NCI-H2227 (cell line): ENCODE measurements around the gene SMYD2.

Experiments
- DNase-seq: peaks from one replicate; lab custom pipeline; 2025; ENCODE audit not compliant: unreplicated experiment; lab: John Stamatoyannopoulos, UW

Gene SMYD2, protein sequence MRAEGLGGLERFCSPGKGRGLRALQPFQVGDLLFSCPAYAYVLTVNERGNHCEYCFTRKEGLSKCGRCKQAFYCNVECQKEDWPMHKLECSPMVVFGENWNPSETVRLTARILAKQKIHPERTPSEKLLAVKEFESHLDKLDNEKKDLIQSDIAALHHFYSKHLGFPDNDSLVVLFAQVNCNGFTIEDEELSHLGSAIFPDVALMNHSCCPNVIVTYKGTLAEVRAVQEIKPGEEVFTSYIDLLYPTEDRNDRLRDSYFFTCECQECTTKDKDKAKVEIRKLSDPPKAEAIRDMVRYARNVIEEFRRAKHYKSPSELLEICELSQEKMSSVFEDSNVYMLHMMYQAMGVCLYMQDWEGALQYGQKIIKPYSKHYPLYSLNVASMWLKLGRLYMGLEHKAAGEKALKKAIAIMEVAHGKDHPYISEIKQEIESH

DNA sequence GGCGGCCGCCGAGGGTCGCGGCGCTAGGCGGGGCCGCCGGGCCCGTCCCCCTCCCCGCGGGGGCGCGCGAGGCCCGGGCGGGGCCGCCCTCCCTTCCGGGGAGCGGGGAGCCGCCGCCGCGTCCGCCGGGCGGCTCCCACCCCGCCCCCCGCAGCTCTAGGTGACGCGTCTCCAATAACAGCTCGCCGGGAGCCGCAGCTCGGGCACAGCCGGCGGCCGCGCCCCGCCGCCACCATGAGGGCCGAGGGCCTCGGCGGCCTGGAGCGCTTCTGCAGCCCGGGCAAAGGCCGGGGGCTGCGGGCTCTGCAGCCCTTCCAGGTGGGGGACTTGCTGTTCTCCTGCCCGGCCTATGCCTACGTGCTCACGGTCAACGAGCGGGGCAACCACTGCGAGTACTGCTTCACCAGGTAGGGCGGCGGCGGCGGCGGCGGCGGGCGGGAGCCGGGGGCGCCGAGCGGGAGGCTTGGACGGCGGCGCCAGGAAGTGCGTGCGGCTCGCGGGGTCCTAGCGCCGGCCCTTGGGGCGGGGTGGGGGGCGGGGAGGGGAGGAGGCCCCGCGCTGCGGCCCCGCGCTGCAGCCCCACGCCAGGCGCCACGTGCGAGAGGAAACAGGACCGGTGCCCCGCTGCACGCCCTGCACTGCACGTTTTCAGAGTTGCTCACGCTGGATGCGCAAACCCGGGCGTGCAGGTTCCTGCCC lies at the start of gene SMYD2:
Gene SMYD2 (plus strand): TSS at position 139 of the 699 bp plus-strand sequence. CDS start 96 bp downstream, at position 235.
- peak; percentile 85 for DNase-seq

DNA sequence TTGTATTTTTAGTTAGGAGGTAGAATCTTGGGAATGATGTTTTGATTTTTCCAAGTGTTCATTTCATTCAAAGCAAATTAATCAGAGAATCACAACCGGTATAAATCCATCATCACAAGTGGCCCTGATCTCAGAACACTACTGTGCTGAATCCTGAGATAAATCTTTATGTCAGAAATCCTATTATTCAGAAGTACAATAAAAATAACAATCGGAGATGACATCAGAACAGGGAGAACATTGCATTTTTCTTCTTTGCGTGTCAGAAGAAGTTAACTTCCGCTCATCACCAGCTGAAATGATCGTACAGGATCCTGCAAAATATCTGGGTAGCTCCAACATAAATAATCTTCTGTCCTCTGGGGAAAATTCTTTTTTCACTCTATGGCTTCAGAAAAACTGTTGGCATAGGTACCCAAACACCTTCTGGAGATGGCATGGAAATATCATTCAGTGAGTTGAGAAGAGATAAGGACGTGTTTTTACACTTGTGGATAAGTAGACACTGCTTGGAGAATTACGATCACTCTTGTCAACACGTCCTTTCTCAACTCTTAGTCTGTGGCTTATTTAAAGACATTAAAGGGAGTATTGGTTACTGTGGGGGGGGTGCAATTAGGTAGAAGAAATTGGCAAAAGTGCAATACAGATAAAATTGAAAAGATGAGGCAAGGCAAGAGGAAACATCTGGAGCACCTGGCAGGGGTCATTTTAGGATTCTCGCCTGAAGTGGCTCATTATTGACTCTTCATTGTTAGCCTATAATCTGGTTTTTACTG lies 46.9 kb upstream of the SMYD2 start:
- DNase-seq, result no peak

DNA sequence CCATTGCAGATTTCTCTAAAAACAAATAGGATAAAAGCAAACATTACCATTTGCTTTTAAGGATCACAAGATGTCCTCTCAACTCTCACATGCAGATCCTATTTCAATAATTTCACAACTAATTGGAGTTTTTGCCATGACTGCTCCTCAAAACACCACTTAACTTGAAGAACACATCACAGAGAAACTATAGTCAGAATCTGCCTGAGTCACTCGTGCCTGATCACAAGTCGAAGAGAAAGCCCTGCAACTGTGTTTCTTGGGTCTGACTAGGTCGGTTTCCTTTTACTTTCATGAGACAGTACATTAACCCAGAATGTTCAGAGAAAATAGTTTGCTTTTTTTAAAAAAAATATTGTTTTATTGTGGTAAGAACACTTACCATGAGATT lies 46.3 kb upstream of the SMYD2 start:
- peak; percentile 59 for DNase-seq

DNA sequence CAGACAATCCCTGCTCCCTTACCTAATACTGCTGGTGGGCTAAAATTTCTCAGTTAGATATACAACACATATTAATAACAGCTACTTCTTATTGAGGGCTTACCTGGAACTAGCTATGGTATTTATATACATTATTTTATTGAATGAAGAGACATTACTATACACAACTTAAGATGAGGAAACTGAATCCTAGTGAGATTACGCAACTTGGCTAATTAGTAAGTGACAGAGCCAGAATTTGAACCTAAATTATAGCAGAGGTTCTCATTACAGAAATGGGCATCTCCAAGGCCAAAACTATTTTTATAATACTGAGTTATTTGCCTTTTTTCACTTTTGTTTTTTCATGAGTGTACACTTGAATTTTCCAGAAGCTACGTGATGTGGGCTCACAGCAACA lies 44.5 kb upstream of the SMYD2 start:
- no peak for DNase-seq

DNA sequence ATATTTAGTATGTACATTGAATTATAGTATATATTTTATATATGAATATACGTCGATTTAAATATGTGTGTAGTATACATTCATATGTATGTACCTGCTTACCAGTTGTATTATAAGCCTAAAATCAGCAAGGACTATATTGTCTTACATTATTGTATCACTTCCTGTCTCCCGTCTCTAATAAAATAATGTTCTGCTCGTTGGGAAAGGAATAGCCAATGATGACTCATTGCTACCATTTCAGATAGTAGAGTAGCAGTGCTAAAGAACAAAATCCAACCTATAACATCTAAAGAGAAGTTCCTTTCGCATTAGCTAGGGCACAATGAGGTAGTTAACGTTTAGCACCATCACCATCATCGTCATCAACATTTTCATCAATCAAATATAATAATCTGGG lies 39.9 kb upstream of the SMYD2 start:
- DNase-seq, result no peak

DNA sequence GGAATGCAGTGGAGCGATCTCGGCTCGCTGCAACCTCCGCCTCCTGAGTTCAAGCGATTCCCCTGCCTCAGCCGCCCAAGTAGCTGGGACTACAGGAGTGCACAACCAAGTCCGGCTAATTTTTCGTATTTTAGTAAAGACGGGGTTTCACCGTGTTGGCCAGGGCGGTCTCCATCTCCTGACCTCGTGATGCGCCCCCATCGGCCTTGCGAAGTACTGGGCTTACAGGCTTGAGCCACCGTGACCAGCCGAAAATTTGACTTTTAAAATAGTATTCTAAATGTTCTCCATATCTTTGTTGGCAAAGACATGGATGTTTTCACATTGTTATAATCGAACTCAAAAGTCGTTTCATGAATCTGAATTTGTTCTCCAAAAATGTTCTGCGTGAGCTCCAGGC lies 36.7 kb upstream of the SMYD2 start:
- DNase-seq, result no peak

DNA sequence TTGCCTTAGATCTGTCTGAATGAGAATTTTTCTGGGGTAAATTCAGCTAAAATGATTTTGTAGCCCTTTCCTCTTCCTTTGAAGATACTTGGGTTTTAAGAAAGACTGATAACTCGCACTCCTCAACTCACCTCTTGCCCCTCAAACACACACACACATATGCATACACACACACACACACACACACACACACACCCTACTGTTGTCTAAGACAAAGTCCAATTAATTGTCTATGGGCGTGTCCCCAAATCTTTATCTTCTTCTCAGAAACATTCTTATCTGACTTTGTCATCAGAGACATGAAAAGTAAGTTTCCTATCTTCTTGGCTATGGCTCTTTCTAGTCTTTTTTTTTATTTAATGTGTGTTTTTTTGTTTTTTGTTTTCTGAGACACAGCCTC lies 36.1 kb upstream of the SMYD2 start:
- no peak for DNase-seq

DNA sequence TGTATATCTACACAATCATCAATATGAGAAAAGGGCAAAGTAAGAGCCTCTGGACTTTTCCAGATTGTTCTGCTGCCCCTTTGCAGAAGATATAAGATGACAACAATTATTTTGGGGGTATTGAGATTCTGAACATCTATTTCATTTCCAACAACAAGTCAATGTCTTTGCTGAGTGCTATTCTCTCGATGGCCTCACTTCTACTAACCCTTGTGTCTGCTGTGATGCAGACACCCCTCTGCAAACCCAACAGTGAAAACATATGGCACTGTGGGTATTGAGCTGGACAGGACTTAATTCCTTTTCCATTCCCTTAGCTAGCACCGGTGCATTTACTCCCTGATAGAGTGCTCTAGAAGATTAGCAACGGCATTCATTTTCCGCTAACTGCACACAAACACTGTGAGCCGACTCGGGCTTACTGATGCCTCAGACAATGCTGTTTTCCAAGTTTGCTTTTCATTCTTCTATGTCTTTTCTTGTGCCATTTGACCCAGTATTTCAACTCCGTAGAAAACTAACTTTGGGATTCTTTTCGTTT lies 33.4 kb upstream of the SMYD2 start:
- no peak for DNase-seq

DNA sequence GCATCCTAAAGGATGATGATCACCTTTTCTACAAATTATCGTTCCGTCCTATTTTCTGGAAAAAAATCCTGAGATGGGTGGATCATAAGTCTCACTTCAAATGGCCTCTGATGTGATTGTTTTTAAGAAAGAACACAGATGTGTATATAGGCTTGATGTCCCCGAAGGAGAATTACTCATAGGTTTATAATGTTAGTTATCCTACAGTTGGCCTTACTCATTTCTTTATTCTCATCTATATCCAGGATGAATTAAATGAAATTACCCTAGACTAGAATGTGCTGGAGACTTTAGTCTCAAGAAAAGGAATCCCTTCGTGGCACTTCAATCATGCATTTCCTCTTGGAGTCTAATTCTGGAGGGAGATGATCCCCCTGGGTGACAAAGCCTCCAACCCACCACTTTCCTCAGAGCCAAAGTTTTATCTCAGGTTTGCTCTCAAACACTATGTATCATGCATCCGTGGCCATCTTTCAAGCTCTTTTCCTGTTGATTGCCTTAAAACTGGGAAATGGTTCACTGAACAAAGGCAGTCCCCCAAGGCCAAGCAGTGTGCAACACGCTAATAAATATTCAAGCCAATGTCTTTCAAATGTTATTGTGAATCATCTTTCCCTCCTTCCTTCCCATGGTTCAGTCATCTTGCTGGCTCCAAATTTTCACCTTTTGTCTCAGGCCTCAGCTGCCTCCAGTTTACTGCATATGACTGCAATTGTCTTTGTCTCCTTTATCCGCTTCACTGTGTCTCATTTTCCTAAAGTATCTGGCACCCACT lies 32.5 kb upstream of the SMYD2 start:
- DNase-seq, result no peak

DNA sequence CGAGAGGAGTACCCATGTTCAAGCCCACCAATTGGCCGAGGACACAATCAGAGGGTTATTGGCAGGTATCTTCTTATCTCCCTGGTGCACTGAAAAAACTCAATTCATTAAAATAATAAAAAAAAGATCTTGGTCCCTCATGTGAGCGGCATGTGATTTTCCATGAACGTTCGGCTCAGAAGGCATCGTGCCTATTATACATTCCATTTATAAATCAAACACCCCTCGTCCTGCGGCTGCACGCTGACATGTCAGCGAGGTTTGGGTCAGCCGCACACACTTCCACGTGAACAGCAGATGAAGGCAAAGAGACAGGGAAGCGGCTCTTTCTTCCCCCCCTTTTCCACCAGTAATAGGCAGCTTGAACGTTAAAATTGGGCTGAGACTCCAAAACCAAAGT lies 31.3 kb upstream of the SMYD2 start:
- no peak for DNase-seq

DNA sequence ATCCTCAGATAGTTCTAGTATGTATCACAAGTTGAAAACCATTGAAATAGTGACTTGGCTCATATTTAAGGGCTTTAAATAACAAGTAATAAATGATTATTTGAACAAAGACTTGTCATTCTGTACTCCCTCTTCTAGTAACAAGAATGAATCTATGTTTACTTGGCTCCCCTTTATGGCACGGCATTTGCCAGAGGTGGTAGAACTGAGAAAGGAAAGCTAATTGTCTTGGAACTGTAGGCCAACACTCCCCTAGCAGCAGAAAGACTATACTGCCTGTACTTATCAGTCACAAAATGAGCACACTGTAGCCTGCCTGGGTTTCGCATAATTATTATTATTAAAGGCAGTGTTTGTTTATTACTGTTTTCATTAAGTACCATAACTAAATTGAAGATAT lies 29.6 kb upstream of the SMYD2 start:
- no peak for DNase-seq

DNA sequence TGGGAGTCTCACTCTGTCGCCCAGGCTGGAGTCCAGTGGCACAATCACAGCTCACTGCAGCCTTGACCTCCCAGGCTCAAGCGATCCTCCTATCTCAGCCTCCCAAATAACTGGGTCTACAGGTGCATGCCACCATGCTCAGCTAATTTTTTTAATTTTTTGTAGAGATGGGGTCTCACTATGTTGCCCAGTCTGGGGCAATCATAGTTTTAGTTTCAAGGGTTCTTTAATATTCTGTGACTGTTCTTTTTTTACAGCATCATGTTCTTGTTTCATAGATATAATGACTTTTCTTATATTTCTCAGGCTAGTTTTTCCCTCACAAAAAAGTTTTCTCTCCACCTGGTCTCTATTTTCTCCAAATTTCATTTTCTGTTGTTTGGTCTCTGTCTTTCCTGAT lies 25.4 kb upstream of the SMYD2 start:
- DNase-seq, result no peak

DNA sequence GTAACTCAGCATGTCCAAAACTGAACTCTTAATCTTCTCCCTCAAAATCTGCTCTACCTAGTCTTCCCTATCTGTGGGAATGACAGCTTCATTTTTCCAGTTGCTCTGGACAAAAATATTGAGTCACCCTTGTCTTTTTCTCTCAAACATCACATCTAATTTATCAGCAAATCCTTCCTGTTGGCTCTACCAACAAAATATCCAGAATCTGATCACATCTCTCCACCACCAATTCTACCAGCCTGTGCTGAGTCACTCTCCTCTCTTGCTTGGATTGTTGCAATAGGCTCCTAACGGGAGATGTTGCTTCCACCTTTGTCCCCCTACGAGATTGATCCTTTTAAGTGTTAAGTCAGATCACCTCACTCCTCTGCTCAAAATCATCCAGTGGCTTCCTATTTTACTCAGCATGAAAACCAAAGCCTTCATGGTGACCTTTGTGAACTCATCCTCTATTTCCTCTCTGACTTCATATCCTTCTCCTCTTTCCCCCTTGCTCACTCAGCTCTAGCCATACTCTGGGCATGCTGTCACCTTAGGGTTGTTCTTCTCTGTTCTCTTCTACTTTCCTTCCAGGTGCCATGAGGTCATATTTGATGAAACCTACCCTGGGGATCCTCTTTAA lies 21.5 kb upstream of the SMYD2 start:
- DNase-seq, result no peak

DNA sequence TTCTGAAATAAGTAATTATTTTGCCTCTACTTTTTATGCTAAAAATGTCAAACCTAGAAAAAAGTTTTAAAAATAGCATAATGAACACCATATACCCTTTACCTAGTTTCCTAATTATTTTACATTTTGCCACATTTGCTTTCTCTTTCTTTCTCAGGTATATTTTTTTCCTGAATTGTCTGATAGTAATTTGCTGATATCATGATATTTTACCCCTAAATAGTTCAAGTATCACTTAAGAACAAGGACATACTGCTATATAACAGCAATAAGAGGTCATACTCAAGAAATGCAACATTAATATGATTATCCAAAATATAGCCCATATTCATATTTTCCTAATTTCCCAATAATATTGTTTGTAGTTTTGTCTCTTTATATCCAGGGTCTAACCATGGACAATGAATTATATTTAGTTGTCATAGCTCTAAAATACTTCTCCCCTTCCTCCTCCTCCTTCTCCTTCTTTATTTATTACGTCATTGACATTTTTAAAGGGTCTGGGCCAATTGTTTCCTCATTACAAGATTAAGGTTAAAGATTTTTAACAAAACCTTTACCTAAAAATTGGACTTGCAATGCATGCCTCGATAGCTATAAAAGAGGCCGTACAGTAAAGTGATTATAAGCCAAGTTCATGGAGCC lies 20.3 kb upstream of the SMYD2 start:
- no peak for DNase-seq

DNA sequence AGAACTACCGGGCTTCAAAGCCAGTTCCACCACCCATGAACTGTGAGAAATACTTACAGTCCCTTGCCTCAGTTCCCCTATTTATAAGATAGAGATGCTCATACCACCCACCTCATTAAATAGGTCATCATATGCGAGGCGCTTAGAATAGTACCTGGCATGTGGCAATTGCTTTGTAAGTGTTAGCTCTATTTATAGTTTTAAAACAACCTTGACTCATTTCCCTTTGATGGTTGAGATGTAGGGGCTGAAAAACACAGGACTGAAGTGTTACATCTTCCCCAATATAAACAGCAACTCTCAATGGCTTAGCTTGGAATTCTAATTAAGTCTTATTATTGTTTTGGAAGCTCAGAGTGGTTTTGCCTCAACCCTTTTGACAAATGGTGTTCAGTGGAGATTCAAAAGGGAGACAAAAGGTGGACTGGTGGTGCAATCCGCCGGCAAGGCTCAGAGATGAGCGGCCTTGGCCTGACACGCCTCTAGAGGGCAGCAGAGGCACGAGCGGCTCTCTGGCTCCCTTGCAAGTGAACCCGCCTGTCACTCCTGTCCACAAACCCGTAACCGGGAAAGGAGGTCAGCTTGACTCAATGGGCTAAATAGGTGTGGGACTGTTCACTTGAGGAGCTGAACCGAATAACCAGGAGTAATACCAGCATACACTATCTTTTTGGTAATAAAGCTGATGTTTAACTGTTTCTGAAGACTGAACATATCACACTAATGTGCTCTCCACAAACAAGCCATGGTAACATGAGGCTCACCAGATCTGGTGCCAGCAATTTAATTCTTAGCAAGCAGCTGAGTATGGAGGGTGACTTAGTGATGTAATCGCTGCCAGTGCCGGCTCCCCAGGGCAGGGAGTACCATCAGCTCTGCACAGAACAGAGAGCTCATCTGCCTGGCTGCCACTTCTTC lies 19.5 kb upstream of the SMYD2 start:
- DNase-seq, result peak; percentile 85

DNA sequence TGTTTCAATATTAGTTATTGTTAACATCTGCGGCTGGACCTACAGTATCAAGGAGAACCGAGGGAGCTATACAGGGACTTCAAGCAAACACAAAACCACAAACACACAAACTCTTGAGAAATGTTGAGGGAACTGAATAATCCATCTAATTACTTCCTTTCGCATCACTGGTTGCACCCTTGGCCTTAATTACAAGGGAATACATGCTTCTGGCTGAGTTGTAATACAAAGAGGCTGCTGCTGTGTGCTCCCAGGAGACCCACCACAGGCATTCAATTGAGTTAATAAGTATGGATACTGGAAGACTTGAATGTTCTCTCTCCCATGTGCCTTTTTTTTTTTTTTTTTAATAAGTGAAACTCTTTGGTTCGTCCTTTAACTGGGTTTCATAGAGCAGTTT lies 16.8 kb upstream of the SMYD2 start:
- peak; percentile 74 for DNase-seq

DNA sequence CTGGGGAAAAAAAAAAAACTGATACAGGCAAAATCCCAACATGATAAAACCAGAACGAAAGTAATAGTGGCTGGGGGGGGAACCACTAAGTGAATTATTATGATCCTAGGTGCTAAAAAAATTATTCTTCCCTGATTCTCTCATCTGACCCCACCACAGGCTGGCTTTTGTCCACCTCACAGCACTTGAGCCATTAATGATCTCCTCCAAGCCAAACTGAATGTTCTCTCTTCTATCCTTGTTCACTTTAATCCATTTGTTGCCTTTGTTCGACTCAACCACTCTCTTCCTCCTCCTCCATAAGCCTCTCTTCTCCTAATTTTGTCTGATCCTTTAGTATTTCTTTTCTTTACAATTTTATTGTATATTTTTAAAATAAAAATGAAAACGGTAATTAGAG lies 16.0 kb upstream of the SMYD2 start:
- DNase-seq, result peak; percentile 5

DNA sequence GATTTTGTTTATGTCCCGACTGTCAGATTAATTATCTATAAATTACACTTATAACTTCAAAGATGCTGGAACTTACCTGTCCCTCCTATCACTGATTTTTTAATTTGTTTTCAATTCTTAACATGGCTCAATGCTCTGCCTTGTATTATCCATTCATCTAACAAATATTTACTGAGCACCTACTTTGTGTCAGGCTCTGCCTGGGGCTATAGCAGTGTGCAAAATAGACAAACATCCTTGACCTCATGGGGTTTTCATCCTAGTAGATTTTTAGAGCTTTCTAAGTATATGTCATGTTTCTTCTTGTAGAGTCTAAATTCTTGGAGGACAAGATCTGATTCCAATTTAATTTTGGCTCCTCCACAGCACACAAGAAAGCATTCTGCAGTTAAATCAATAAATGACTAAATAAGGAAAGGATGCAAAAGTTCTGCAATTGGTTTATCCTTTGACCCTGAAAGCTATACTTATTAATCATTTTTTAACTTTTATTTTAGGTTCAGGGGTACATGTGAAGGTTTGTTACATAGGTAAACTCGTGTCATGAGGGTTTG lies 10.8 kb upstream of the SMYD2 start:
- DNase-seq, result no peak
